Islet of Langerhans (tissue), 1 donor: ENCODE results near the gene ELL.

Experiments used
- FAIRE-seq: peaks from one replicate; lab custom pipeline; 2011; peaks lifted over from hg19 to GRCh38; lab: Jason Lieb, UNC

ELL gene

GRCh38 chr19:18504886-18505610 lies 16.8 kb downstream of the ELL start:
- no peak for FAIRE-seq

- no peak for FAIRE-seq
Observed at GRCh38 chr19:18503971-18504885, 17.6 kb downstream of the ELL start.

GRCh38 chr19:18503337-18503970 lies 18.4 kb downstream of the ELL start:
- FAIRE-seq: no peak

GRCh38 chr19:18502638-18503294 lies 19.1 kb downstream of the ELL start:
- FAIRE-seq: no peak

- FAIRE-seq: no peak
Observed at GRCh38 chr19:18502246-18502637, 19.6 kb downstream of the ELL start.

- FAIRE-seq: no peak
Observed at GRCh38 chr19:18501832-18502231, 20.0 kb downstream of the ELL start.

- no peak for FAIRE-seq
Observed at GRCh38 chr19:18501351-18501750, 20.5 kb downstream of the ELL start.

GRCh38 chr19:18500799-18501198 lies 21.1 kb downstream of the ELL start:
- no peak for FAIRE-seq

GRCh38 chr19:18500376-18500775 lies 21.5 kb downstream of the ELL start:
- no peak for FAIRE-seq

GRCh38 chr19:18499055-18499775 lies 22.7 kb downstream of the ELL start:
- no peak for FAIRE-seq

- no peak for FAIRE-seq
Observed at GRCh38 chr19:18496980-18497256, 25.0 kb downstream of the ELL start.

GRCh38 chr19:18496167-18496979 lies 25.5 kb downstream of the ELL start:
- FAIRE-seq: no peak

GRCh38 chr19:18495204-18495911 lies 26.5 kb downstream of the ELL start:
- FAIRE-seq: no peak

- FAIRE-seq: no peak
Observed at GRCh38 chr19:18494267-18494607, 27.6 kb downstream of the ELL start.

- no peak for FAIRE-seq
Observed at GRCh38 chr19:18493440-18494266, 28.2 kb downstream of the ELL start.

- no peak for FAIRE-seq
Observed at GRCh38 chr19:18491995-18492953, 29.6 kb downstream of the ELL start.

- FAIRE-seq: no peak
Observed at GRCh38 chr19:18490728-18491127, 31.1 kb downstream of the ELL start.

GRCh38 chr19:18489627-18490184 lies 32.2 kb downstream of the ELL start:
- no peak for FAIRE-seq
